K562 (cell line): Measurements from ENCODE around the gene PIH1D1. TPM values are rescaled to one million over a fixed set of nuclear protein-coding genes. Genes with fewer than 3 reads are reported as not detected.

Experiments
- ATAC-seq: fragments of 200-7000 bp; cut with Tn5 transposase; 3 replicates; pipeline ENCODE4 v1.9.1; 2020; ENCODE audit warnings: moderate library complexity
- BruUV-seq: library from RNA; stranded (reverse); fragments of 400-500 nt; replicated peaks from 2 replicates; lab custom pipeline; 2021; lab: Mats Ljungman, UMichigan
- CTCF ChIA-PET: fragments of 300-600 bp; formaldehyde crosslinking; extraction: SDS; loops from one replicate; lab custom pipeline; 2021; ENCODE audit warnings: low intra/inter-chr PET ratio; lab: Yijun Ruan, JAX
- POLR2A ChIA-PET: fragments of 300-600, 350-650 bp; sonication (Branson Sonifier 250); formaldehyde crosslinking; extraction: SDS; loops from one replicate; lab custom pipeline; 2021; ENCODE audit warnings: antibody characterized with exemption, inconsistent platforms; lab: Yijun Ruan, JAX
- DNase-seq, 4 experiments: peaks; one replicate each; pipeline versions ENCODE4 v3.0.0 to v3.0.0-alpha.2; 2011 to 2018; ENCODE audit warnings: low spot score in 3 of 4, mixed read lengths in 3 of 4; ENCODE audit errors: extremely low read depth in 1 of 4
- FAIRE-seq: peaks from 2 replicates; lab custom pipeline; 2011; peaks lifted over from hg19 to GRCh38; lab: Jason Lieb, UNC
- H2AFZ ChIP-seq: 2 replicates; pipeline ENCODE4 v1.6.0; 2011; ENCODE audit warnings: low read depth, low read length, control low read depth, inconsistent platforms
- H3K27ac ChIP-seq: fragments of 200-600 bp; 3 replicates; pipeline ENCODE4 v1.8.0; 2011; ENCODE audit warnings: low read depth, mild to moderate bottlenecking, control low read depth, inconsistent platforms, low read length, moderate library complexity, mixed read lengths; ENCODE audit errors: extremely low read depth
- H3K27me3 ChIP-seq, 2 experiments: fragments of 300-600 bp in 1 of 2; 2 replicates in 1 of 2; 3 replicates in 1 of 2; pipeline versions ENCODE4 v1.6.0 to v1.8.0; 2011; ENCODE audit warnings: inconsistent platforms in 2 of 2, low read length in 2 of 2, mild to moderate bottlenecking in 1 of 2, mixed read lengths in 1 of 2, moderate library complexity in 1 of 2; ENCODE audit not compliant: control insufficient read depth in 2 of 2, insufficient read depth in 2 of 2
- H3K36me3 ChIP-seq: fragments of 300-600 bp; 3 replicates; pipeline ENCODE4 v1.8.0; 2011; ENCODE audit warnings: mild to moderate bottlenecking, low read length, inconsistent platforms; ENCODE audit not compliant: control insufficient read depth, insufficient read depth
- H3K4me1 ChIP-seq, 2 experiments: fragments of 200-600 bp in 1 of 2; replicated peaks in 1 of 2; 2 replicates in 1 of 2; 3 replicates in 1 of 2; pipeline versions ENCODE4 v1.5.1 to v1.8.0; 2011; ENCODE audit warnings: inconsistent platforms in 2 of 2, low read length in 2 of 2, mild to moderate bottlenecking in 1 of 2, mixed read lengths in 1 of 2, moderate library complexity in 1 of 2; ENCODE audit not compliant: control insufficient read depth in 2 of 2, insufficient read depth in 2 of 2
- H3K4me2 ChIP-seq: 2 replicates; pipeline ENCODE4 v1.6.1; 2011; ENCODE audit warnings: low read length, control low read depth, inconsistent platforms, mixed read lengths; ENCODE audit not compliant: insufficient read depth
- H3K4me3 ChIP-seq: fragments of 200-600 bp; sonication (generic), shearing (Covaris generic); 2 replicates; pipeline ENCODE4 v1.5.1; 2016; ENCODE audit warnings: control low read depth, inconsistent platforms
- H3K79me2 ChIP-seq: fragments of 200-600 bp; 3 replicates; pipeline ENCODE4 v1.8.0; 2011; ENCODE audit warnings: low read length, inconsistent platforms; ENCODE audit not compliant: control insufficient read depth, insufficient read depth
- H3K9ac ChIP-seq, 2 experiments: 2 replicates each; pipeline versions ENCODE4 v1.6.0 to v1.6.1; 2011; ENCODE audit warnings: low read depth in 2 of 2, low read length in 2 of 2, control low read depth in 1 of 2, inconsistent platforms in 1 of 2, mild to moderate bottlenecking in 1 of 2, mixed read lengths in 1 of 2; ENCODE audit not compliant: insufficient read depth in 1 of 2
- H3K9me1 ChIP-seq: one replicate; pipeline ENCODE4 v1.6.0; 2011; ENCODE audit warnings: inconsistent platforms, mild to moderate bottlenecking, low read length, moderate library complexity; ENCODE audit not compliant: control insufficient read depth, insufficient read depth
- H3K9me3 ChIP-seq: replicated peaks from 2 replicates; pipeline ENCODE4 v1.5.1; 2011; ENCODE audit warnings: low read depth, low read length, inconsistent platforms; ENCODE audit not compliant: control insufficient read depth, insufficient read depth
- H4K20me1 ChIP-seq: replicated peaks from 2 replicates; pipeline ENCODE4 v1.6.1; 2011; ENCODE audit warnings: low read length, inconsistent platforms, mixed read lengths; ENCODE audit not compliant: control insufficient read depth, insufficient read depth
- ADNP ChIP-seq: fragments of 200-800 bp; sonication (Bioruptor generic); IDR thresholded peaks from 2 replicates; pipeline ENCODE4 v1.6.1; 2016; ENCODE audit warnings: missing genetic modification characterization, missing compliant biosample characterization
- ZNF165 ChIP-seq: fragments of 250-450 bp; sonication (Bioruptor Pico); IDR thresholded peaks from 2 replicates; pipeline ENCODE4 v1.4.0; 2020; ENCODE audit warnings: borderline replicate concordance
- ZNF316 ChIP-seq: fragments of 450-650 bp; IDR thresholded peaks from 2 replicates; pipeline ENCODE4 v1.6.1; 2016
- ZNF436 ChIP-seq: fragments of 250-450, 450-650 bp; sonication (Bioruptor Pico); formaldehyde crosslinking; IDR thresholded peaks from 2 replicates; pipeline ENCODE4 v1.7.0; 2020; ENCODE audit warnings: mild to moderate bottlenecking
- ZNF695 ChIP-seq: fragments of 450-650 bp; formaldehyde crosslinking; IDR thresholded peaks from 2 replicates; pipeline ENCODE4 v1.4.0; 2020; ENCODE audit warnings: mild to moderate bottlenecking, moderate library complexity
- ZNF766 ChIP-seq: fragments of 200-800 bp; sonication (Bioruptor generic); conservative IDR thresholded peaks from 2 replicates; pipeline ENCODE4 v1.6.1; 2016; ENCODE audit warnings: missing genetic modification characterization, missing compliant biosample characterization
- WGBS: fragments of 100-300 bp; shearing (Covaris generic); methylation state at CpG from one replicate; pipeline ENCODE4 v1.1.6; 2016; ENCODE audit warnings: low coverage, mixed read lengths; ENCODE audit not compliant: insufficient coverage; ENCODE audit errors: missing lambda C conversion rate; 5-methylcytosine and 5-hydroxymethylcytosine counted together
- in situ Hi-C: fragments of 300-500 bp; cut with MboI; formaldehyde crosslinking; loops from 4 replicates; pipeline ENCODE4 v1.15.0; 2018; ENCODE audit warnings: inconsistent platforms, mixed read lengths
- intact Hi-C: fragments of 100-400 bp; cut with micrococcal nuclease; formaldehyde crosslinking; loops from 2 replicates; pipeline ENCODE4 v1.14.2; 2022
- polyA plus RNA-seq, 8 experiments: library from polyadenylated mRNA; depleted of rRNA in 4 of 8; stranded (reverse) in 5 of 8; unstranded in 3 of 8; fragments of >200 nt; fragmentation: Nextera tagmentation in 2 of 8; fragmentation: Illumina TruSeq in 1 of 8; extraction: Ambion mirVana in 2 of 8; extraction: Trizol in 1 of 8; gene quantifications; 2 replicates each; pipeline versions ENCODE4 v1.2.1 to v1.2.3, GENCODE V29; 2011 to 2014; ENCODE audit warnings: inconsistent platforms in 1 of 8, missing spikeins in 1 of 8
- total RNA-seq, 7 experiments: library from RNA; depleted of rRNA in 6 of 7; stranded (reverse); fragments of >200 nt in 6 of 7; fragmentation: Illumina TruSeq in 2 of 7; extraction: Trizol in 2 of 7; gene quantifications; 2 replicates each; pipeline versions ENCODE4 v1.2.1 to v1.2.3, GENCODE V29; 2011 to 2021; ENCODE audit warnings: low replicate concordance in 1 of 7

Gene PIH1D1
- total and polyA plus RNA-seq, 9 of the 15 experiments (the other 6 are each of a cell fraction or from before 2014, with no cell fraction given) = 26.5 to 224 (median 137) TPM

DNA sequence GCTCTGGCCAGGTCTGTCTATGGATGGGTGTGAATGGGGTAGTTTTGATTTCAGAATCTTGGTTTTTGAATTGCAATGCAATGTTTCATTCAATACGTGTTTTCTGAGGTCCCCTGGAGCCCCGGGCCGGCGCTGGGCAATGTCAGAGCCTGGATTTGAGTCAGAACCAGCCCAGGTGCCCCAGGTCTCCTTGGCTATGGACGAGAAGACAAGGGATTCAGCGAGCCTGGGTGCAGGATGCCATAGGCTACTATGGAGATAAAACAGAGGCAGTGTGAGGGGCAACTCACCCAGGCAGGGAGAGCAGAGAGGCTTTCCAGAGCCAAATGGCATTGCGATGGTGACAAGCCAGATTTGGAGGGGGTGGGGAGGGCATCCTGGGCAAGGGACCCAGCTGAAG is 34.6 kb upstream of the PIH1D1 start:
- no TSS peak for BruUV-seq
- peak overlapping the region; percentile 83; the same call in 2 of the 3 replicates for H3K27ac ChIP-seq
- TF ChIP-seq ZNF436 (no peak), ZNF695 (CRISPR knock-in tag) (no peak), ZNF766 (CRISPR knock-in tag) (no peak), ZNF165 (CRISPR knock-in tag) (no peak), ZNF316 (no peak), ADNP (tag) (no peak)
- H3K4me1 ChIP-seq = peaks cover 19 to 32% of the 10 kb centered on the region in 2 experiments; a peak in 3 of 5 replicates
- no peak overlapping the region for H3K4me3 ChIP-seq
- ChIA-PET POLR2A (no interaction called here), CTCF (no interaction called here)
- H3K9me3 ChIP-seq = no peaks in the 10 kb centered on the region
- WGBS = 68% methylated on average over 5 of the region's 7 CpGs
- peaks cover 38% of the 10 kb centered on the region for H3K36me3 ChIP-seq
- intact Hi-C loops (no loop called here), in situ Hi-C loops (no loop called here)
- peak overlapping the region; percentile 59 to 88; a peak in 3 of 4 replicates for H3K9ac ChIP-seq
- no peak overlapping the region for H3K4me2 ChIP-seq
- H4K20me1 ChIP-seq = peaks cover 30% of the 10 kb centered on the region
- peaks cover 46% of the 10 kb centered on the region for H3K79me2 ChIP-seq
- H2AFZ ChIP-seq = peak overlapping the region; percentile 96
- H3K9me1 ChIP-seq = peaks cover 3% of the 10 kb centered on the region
- no peak for DNase-seq
- no peak for ATAC-seq
- FAIRE-seq = no peak
- H3K27me3 ChIP-seq = no peaks in the 10 kb centered on the region
